Hippocampal formation (tissue), 2 donors: ENCODE data around the gene HERC2.
"Not testable (repeated sequence)": the region's sequence is repeated elsewhere in the genome, so short reads cannot be mapped to it uniquely, and the experiment has no call there.

ENCODE experiments used
- DNase-seq, 2 donors: peaks; one replicate each; lab custom pipeline; 2025; lab: John Stamatoyannopoulos, UW

HERC2 gene

GRCh38 chr15:28130651-28131050, 191.3 kb downstream of the HERC2 start:
- DNase-seq = no peak

- no peak for DNase-seq
These were observed 192.6 kb downstream of the HERC2 start for GRCh38 chr15:28129231-28129848.

- DNase-seq = peak; percentile 77 to 79
These were observed 193.9 kb downstream of the HERC2 start for GRCh38 chr15:28128031-28128430.

GRCh38 chr15:28127036-28127435, 194.9 kb downstream of the HERC2 start:
- DNase-seq = no peak

- DNase-seq = peak in 1 of 2 donors; percentile 9
These were observed 196.0 kb downstream of the HERC2 start for GRCh38 chr15:28125673-28126651.

- DNase-seq = no peak
These were observed 197.1 kb downstream of the HERC2 start for GRCh38 chr15:28124841-28125240.

GRCh38 chr15:28123408-28124023, 198.5 kb downstream of the HERC2 start:
- DNase-seq = peak; percentile 26 to 58

- no peak for DNase-seq
These were observed 199.7 kb downstream of the HERC2 start for GRCh38 chr15:28122038-28122949.

GRCh38 chr15:28121577-28121976, 200.4 kb downstream of the HERC2 start:
- not testable (repeated sequence) for DNase-seq

- no peak for DNase-seq
These were observed 201.7 kb downstream of the HERC2 start for GRCh38 chr15:28120359-28120640.

- DNase-seq = no peak
These were observed 203.4 kb downstream of the HERC2 start for GRCh38 chr15:28118531-28118930.

- no peak for DNase-seq
These were observed 203.9 kb downstream of the HERC2 start for GRCh38 chr15:28118083-28118482.

- no peak for DNase-seq
These were observed 204.5 kb downstream of the HERC2 start for GRCh38 chr15:28117432-28117990.

GRCh38 chr15:28116521-28117431, 205.2 kb downstream of the HERC2 start:
- no peak for DNase-seq

- no peak for DNase-seq
These were observed 206.1 kb downstream of the HERC2 start for GRCh38 chr15:28115871-28116270.

- no peak for DNase-seq
These were observed 207.0 kb downstream of the HERC2 start for GRCh38 chr15:28114721-28115622.

- no peak for DNase-seq
These were observed 207.9 kb downstream of the HERC2 start for GRCh38 chr15:28114114-28114455.

- no peak for DNase-seq
These were observed 208.4 kb downstream of the HERC2 start for GRCh38 chr15:28113394-28114113.

GRCh38 chr15:28112962-28113361, 209.0 kb downstream of the HERC2 start:
- no peak for DNase-seq
